Stimulated activated CD4-positive, alpha-beta T cell treated with anti-CD3 and anti-CD28 coated beads, Interleukin-1b, Interleukin-23, amount 100 ng/mL, for 48 hours (primary cell): Measurements from ENCODE around the gene ARL6IP5.
A peak's percentile ranks its signal among the peaks of the same experiment; 100 is the strongest.

Source experiments
- DNase-seq: peaks from one replicate; pipeline ENCODE4 v3.0.0-alpha.2; 2020

Gene ARL6IP5, protein sequence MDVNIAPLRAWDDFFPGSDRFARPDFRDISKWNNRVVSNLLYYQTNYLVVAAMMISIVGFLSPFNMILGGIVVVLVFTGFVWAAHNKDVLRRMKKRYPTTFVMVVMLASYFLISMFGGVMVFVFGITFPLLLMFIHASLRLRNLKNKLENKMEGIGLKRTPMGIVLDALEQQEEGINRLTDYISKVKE

DNA sequence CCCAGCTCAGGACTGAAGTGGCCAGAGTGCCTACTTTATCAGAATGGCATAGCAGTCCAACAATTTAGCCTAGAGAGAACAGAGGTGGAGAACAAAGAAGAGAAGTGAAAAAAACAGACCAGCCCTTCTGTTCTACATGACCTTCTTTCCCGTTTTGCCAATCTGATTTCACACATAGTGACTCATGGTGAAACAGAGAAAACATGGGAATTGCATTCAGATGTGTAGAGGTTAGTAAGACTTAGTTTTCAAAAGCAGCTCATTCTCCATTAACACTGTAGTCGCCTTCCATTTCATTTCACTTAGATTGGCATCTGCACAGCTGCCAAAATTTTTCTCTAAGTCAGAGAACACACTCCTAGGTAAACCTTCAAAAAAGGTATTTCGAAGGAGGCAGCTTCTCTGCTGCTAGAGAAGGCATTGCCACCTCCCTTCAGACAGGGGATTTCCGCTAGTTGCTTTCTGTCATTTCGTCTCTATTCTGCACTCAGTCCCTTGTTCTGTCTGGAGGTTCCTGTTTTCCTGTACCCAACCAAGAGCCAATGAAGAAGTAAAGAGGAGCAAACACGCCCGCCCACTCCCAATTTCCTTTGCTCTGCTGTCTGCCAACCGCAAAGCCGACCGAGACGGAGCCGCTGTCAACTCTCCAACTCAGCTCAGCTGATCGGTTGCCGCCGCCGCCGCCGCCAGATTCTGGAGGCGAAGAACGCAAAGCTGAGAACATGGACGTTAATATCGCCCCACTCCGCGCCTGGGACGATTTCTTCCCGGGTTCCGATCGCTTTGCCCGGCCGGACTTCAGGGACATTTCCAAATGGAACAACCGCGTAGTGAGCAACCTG, at the start of gene ARL6IP5:
TSS of gene ARL6IP5 (plus strand) at position 612 of the 842 bp plus-strand sequence. CDS start at position 723, 111 bp downstream.
- DNase-seq: peak; percentile 94

DNA sequence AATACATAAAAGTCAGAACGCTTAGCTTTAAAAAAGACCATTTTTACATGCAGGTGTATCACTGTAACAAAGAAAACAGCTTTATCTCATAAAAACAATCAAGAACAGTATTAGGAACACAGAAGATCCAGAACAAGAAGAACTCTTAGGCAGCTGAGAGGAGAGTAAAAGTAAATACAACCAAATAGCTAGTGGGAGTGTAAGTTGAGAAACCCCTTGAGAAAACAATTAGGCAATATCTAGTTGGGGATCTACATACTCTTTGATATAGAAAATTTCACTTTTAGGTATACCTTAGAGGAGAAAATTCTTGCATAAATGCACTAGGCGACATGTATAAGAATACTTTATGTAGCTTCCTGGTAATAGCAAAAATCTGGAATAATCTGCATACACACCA, 40.1 kb upstream of the ARL6IP5 start:
- DNase-seq: no peak

DNA sequence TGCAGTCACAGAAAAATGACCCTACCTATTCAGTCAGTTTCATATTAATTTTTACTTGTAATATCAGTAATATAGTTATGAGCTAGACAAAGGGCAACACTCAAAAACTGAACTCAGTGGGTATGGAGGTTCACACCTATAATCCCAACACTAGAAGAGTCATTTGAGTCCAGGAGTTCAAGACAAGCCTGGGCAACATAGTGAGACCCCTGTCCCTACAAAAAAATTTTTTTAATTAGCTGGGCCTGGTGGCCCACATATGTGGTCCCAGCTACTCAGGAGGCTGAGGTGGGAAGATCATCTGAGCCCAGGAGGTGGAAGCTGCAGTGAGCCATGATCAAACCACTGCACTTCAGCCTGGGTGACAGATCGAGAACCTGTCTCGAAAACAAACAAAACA, 35.7 kb upstream of the ARL6IP5 start:
- no peak for DNase-seq

DNA sequence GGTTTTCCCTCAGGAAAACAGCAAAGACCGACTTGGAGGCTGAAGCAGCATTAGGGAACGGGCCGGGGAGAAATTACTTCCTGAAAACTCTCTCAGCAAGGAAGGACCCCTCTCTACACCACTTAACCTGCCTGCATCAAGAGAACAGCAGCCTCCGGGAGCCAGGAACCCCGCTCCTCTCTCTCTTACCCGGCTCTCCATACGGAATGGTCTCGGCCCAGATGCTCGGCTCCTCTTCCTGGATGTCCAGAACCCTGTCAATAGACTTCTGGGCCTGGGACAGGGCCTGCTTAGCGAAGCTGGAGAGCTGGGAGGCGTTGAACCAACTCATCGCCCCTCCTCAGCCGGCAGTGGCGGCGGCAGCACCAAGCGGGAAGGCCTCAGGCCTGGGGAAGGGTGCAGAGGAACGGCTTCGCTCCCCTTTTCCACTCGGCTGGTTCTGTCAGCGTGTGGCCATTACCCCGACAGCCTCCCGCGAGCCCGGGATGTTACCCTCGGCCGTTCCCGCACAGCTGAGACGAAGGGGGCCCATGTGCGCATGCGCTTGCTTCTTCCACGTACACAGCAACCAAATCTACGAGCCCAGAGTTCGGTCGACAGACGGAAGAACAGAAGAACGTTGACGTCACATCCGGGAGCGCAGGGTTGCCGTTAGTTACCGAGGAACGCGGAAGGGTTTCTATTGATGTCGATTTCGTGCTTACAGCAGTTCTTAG, 32.8 kb upstream of the ARL6IP5 start, which contains the start of gene TMF1:
TSS of gene TMF1 (minus strand) at position 578 of the 716 bp plus-strand sequence. CDS start at position 331, 247 bp downstream.
- DNase-seq: peak; percentile 97

DNA sequence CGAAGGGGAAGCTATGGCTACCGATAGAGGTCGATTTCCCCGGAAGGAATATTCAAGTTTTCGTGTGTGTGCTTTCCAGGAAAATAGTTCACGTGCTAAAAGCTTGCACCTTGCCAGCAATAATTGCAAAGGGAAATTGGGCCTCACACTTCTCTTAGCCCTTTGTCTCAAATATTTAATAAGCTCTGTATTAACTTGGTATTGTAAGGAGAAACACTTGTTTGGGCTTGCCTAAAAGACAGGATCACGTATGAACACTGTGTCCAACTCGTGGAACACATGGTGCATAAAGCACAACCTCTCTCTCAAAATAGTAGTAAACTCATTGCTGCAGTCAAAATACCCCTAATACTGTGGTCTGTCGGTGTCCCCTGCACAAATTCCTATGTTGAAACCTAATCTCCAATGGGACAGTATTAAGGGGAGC, 32.3 kb upstream of the ARL6IP5 start:
- no peak for DNase-seq

DNA sequence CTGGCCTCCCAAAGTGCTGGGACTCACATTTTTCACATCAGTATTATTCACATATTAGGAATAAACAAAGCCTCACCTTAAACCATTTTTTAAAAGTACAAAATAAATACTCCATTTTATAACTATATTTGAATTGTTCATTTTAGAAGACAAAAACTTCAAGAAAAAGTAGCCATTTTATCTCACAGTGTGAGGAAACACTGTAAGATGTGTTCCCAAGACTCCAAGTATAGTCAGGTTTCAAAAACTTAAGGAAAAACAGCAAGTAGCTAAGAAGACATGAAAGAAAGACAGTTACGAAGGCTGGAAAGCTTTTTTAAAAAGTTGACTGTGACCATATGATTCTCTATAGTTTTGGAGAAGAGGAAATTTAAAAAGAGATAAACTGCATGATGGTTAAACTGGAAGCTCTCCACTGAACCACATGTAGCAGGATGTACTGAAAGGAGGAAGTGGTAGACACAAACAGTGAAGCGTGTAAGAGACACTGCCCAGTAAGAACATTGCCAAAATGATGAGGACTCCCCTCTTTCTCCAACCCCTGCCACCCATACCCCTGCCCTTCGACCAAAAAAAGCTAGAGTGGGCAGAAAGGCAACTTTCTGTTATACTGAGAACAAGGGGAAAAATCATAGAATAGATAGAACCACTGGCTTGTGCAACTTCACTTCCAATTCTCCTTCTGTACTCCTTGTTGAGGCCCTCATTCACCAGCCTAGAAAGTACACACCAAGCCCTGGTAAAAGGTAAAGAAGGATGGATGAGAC, 26.4 kb upstream of the ARL6IP5 start:
- DNase-seq: no peak

DNA sequence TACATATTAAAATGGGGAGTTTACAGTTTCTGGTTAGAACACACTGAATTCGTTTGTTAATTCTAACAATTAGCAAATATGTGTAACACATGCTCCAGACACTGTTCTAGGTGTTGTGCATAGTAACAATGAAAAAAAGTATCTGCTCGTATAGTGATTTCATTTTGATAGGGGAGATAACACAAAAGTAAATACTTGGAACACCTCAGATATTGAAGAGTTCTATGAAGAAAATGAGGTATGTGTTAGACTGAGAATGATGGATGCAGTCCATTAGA, 25.9 kb upstream of the ARL6IP5 start:
- DNase-seq: no peak

DNA sequence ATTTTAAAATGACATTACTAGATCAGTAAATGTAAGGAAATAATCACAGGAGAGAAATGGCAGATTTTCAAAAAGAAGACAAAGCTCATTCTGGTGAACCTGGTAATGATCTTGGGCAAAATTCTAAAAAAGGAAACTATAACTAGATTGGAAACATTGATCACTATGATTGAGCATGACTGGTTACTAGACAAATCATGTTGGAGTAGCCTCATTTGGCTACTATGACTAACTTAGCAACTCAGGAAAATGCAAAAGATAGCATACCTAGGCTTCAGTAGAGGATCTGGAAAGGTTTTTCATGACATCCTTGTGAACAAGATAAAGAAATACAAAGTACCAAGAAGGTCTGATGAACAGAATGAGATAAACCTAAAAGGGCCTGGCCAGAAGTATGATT, 25.0 kb upstream of the ARL6IP5 start:
- no peak for DNase-seq

DNA sequence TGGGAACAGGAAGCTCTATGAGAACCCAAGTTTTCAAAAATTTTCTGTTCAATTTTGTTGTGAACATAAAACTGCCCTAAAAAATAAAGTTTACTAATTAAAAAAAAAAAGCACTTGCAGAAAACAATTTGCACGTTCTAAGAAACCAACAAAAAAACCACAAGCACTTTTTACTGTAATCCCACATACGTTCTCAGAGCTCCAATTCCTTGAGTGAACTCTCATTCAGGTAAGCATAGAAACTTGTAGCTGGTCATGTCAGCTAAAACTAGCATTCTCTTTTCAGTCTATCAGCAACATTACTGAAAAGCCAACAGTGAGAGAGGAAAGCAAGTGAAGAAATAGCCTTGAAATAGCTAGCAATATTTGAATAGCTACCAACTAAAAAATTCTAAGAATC, 21.1 kb upstream of the ARL6IP5 start:
- no peak for DNase-seq

DNA sequence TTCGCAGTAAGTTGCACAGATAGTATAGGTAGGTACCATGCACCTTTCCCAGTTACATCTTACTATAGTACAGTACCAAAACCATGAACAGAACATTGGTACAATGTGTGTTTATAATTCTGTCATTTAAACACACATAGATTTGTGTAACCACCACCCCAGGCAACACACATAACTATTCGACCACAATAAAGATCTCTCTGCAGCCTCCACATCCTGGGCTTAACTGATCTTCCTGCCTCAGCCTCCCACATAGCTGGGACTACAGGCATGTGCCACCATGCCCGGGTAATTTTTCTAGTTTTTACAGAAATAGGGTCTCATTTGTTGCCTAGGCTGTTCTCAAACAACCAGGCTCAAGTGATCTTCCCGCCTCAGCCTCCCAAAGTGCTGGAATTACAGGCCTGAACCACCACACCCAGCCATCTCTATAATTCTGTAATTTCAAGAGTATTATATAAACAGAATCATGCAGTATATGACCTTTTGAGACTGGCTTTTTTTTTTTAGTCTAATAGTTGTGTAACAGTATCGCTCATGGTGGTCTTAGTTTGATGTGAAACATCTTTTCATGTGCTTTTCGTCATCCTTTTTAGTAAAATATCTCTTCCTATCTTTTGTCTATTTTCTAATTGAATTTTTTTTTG, 19.3 kb upstream of the ARL6IP5 start:
- DNase-seq: no peak

DNA sequence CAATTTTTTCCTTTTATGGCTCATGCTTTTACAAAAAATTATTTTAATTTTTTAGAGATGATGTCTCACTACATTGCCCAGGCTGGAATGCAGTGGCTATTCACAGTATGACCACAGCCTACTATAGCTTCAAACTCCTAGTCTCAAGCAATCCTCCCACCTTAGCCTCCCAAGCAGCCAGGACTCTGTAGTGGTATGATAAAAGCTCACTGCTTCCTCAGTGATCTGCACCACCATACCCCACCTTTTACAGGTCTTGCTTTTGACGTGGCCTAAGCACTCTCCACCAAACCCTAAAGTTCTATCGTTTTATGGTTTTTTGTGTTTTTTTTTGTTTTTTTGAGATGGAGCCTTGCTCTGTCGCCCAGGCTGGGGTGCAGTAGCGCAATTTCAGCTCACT, 18.6 kb upstream of the ARL6IP5 start:
- no peak for DNase-seq

DNA sequence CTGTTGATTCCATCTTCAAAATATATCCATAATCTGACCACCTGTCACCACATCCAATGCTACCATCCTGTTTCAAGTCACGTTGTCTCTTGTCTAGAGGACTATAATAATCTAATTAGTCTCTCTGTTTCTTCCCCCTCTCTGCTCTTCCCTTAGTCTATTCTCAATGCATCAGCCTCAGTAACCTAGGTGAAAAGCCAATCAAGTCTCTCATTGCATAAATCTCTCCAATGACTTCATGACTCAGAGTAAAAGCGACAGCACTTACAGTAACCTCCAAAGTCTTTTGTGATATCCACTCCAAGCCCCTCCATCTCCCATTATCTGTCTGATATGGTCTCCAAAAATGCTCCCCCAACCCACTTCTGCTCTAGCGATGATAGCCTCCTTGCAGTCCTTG, 11.8 kb upstream of the ARL6IP5 start:
- DNase-seq: no peak

DNA sequence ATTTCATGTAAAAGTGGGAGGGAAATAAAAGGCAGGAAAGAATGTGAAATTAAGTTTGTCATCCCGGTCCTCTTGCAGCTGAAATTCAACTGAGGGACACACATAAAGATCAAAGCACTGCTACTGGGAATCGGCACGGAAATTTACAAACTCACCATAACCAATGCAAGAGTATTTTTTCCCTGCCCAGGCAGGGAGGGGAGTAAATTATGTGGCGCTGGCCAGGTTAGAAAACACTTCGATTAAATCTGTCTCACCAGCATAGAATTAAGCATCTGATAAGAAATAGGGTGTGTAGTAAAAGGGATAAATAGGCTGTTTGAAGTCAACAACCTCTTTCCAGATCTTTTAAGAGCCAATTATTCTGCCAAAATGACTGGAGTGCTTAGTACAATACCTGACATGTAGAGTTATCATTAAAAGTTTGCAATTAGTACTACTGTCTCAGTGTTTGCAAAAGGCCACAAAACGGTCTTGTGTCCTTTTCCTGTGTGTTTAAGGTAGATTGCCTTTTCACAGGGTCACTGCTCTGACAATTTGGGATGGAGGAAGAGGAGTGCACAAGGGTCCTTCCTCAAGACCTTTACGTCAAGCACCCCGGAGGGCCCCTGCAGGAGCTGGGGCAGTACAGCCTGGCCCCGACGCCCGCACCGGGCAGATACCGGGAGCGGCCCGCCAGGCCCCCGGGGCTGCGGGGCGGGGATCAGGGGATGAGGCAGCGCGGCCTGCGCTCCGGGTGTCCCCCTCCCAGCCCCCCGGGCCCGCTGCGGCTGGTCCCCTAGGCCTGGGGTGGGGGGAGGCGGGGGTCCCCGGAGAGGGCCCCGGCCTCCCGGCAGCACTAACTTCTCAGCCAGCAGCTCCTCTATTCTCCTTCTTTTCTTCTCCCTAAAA, 5.2 kb upstream of the ARL6IP5 start:
- DNase-seq: no peak

DNA sequence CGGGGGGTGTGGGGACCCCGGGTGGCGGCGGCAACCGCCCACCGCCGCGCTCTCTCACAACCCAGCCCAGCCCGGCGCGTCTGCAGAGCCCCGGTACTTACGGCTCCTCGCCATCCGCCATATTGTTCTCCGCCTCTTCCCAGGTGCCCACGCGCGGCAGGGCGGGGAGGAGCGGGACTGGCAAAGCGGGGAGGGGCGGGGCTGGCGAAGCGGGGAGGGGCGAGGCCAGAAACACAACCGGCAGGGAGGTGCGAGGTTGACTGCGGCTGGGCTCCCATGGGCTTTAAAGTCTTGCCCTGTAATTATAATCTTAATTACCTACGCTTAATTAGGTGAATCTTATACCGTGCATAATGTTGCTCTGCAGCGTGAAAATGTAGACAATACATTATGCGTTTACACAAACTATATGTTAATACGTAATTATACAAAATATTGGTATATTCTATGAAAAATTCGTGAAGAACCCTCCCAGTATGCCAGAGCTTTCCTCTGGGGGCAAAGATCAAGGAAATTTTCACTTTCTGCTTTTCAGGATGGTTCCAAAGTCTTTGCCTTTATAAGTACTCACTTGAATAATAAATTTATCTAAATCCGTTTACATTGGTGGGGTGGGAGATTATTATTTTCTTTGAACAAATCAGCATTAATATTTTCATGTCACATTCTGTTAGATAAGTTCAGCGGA, 4.4 kb upstream of the ARL6IP5 start, which contains the start of gene UBA3:
TSS of gene UBA3 (minus strand) at position 133 of the 688 bp plus-strand sequence. CDS start at position 121, 12 bp downstream.
- DNase-seq: peak; percentile 92

DNA sequence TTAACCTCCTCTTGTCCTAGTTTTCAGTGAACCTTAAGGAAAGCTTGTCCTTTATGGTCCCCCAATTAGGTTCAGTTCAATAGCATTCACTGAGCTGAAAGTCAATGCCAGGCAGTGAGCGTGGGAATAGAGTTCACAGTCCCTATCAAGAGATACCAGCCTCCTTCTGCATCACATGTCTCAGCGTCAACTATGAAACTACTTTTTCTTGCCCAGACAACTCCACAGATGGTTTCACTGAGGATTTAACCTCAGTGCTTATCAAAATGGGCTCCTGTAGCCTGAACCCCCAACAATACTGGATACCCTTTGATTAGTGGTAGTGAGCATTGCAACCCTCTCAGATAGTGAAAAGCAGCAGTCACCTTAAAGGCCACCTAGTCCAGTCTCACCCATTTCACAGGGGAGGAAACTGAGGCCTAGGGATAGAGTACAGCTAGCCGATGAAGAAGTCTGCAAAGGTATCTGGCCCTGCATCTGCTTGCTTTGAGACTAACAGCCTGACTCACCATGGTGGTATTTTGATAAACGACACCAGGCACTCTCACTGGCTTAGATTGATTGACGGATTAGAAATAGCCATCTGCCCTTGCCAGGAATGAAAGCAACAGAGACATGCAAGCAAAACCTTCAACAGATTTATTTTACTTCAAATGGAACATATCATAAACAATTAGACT, 3.0 kb upstream of the ARL6IP5 start:
- no peak for DNase-seq

DNA sequence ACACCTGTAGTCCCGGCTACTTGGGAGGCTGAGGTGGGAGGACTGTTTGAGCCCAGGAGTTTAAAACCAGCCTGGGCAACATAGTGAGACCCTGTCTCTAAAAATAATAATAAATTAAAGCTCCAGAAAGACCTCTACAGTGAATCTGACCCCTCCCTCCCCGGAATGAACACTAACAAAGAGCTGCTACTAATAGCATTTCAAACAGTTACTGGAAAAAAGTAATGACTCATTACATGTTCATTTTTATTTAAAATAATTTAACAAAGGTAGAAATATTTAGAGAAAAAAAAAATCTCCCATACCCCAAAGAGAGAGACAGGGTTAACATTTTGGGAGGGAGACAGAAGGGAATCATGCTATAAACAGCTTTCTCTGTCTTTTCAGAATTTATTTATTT, 2.4 kb upstream of the ARL6IP5 start:
- DNase-seq: no peak

DNA sequence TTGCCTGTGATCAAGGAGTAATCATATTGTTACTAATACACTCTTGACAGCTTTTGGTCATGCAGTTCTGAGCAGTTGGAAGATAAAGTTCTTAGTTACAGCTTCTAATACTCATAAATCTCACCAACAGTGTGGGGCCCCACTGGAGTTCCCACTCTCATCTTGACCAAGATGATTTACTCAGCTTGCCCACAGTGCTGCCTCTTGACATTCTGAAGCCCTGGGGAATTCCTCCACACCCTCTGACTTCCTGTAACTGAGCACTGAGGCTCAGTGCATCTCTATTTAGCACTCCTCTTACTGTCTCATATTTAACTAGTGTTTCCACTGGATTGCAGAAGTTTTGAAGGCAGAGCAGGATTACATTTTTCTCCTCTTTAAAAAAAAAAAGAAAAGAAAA, 1.9 kb upstream of the ARL6IP5 start:
- peak; percentile 86 for DNase-seq

DNA sequence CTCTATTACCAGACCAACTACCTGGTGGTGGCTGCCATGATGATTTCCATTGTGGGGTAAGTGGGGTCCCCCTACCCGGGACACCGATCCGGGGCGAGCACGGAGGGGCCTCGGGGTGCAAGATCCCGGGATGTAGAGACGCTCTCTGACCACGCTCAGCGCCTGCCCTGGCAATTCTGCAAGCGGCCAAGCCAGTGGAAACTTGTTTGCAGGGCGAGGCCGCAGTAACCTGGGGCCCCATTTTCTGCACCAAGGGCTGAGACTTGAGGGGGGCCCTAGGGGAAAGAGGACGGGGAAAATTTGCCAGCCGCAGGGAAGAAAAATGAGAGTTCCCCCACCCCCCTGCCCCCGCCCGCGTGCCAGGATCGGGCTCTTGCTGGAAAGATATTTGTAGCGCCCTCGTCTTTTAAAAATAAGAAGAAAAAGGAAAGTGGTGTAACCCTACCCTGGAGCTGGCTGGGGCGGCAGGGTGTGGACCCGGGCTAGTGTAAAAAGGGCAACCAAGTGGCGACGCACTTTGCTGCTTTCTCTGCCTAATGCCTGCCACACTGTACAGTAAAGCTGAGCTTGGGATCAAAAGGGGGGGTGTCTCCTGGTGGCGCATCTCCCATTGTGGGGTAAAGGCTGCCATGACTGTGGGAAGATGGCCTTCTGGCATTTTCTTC, 563 bp downstream of the ARL6IP5 start:
- DNase-seq: no peak
